Gastrocnemius medialis (tissue), 4 donors: ENCODE measurements around the gene MEX3B. TPM values are rescaled to one million over a fixed set of nuclear protein-coding genes. Genes with fewer than 3 reads are reported as not detected.

Experiments
- ATAC-seq, 2 donors: fragments of 150-250 bp; one replicate each; pipeline ENCODE4 v1.9.1; 2016
- DNase-seq, 2 donors: peaks; one replicate each; pipeline ENCODE4 v3.0.0-alpha.2; 2019
- H3K27ac ChIP-seq, 4 donors: fragments of 200-600 bp; sonication (generic); 1 replicate in 1 of 4; 2 replicates in 3 of 4; pipeline ENCODE4 v1.5.1; 2016 to 2018; ENCODE audit warnings: mild to moderate bottlenecking in 2 of 4, moderate library complexity in 1 of 4
- H3K27me3 ChIP-seq, 3 donors: fragments of 200-600 bp; sonication (generic) in 2 of 3; 1 replicate in 1 of 3; 2 replicates in 2 of 3; pipeline versions ENCODE4 v1.5.1 to v1.6.0; 2016 to 2019; ENCODE audit warnings: mild to moderate bottlenecking in 1 of 3, moderate library complexity in 1 of 3
- H3K36me3 ChIP-seq, 2 donors: fragments of 200-600 bp; sonication (generic) in 1 of 2; one replicate each; pipeline ENCODE4 v1.5.1; 2017 to 2018
- H3K4me1 ChIP-seq, 2 donors: fragments of 200-600 bp; sonication (generic) in 1 of 2; one replicate each; pipeline ENCODE4 v1.5.1; 2016 to 2017; ENCODE audit warnings: mild to moderate bottlenecking in 2 of 2
- H3K4me3 ChIP-seq, 4 donors: fragments of 200-600 bp; sonication (generic) in 3 of 4; 1 replicate in 1 of 4; 2 replicates in 3 of 4; pipeline ENCODE4 v1.5.1; 2016 to 2019; ENCODE audit warnings: mild to moderate bottlenecking in 2 of 4
- H3K9me3 ChIP-seq, 3 donors: fragments of 200-600 bp; sonication (generic) in 2 of 3; 1 replicate in 1 of 3; 2 replicates in 2 of 3; pipeline ENCODE4 v1.5.1; 2016 to 2019
- CTCF ChIP-seq, 5 experiments: fragments of 450-650 bp in 3 of 5; fragments of 200-600 bp in 2 of 5; sonication (generic) in 2 of 5; IDR thresholded peaks in 4 of 5; conservative IDR thresholded peaks in 1 of 5; 1 replicate in 4 of 5; 2 replicates in 1 of 5; pipeline ENCODE4 v1.5.1; 2016 to 2019; ENCODE audit warnings: antibody characterized with exemption in 5 of 5, mild to moderate bottlenecking in 3 of 5, moderate library complexity in 3 of 5
- POLR2A ChIP-seq, 2 donors: fragments of 450-650 bp; IDR thresholded peaks; one replicate each; pipeline ENCODE4 v1.6.1; 2017; ENCODE audit warnings: antibody characterized with exemption in 2 of 2, mild to moderate bottlenecking in 2 of 2, moderate library complexity in 2 of 2
- in situ Hi-C, 4 donors: fragments of 200-750 bp; cut with MboI; loops; one replicate each; pipeline versions ENCODE4 v1.15.0 to v1.8.0; 2017; ENCODE audit warnings: low sequenced_read_pairs in 4 of 4
- intact Hi-C: fragments of 100-400 bp; cut with DNase I; formaldehyde crosslinking; loops from one replicate; pipeline ENCODE4 v1.15.1; 2023; ENCODE audit warnings: low total_unique reads
- total RNA-seq, 4 donors: library from RNA; depleted of rRNA; stranded (reverse); fragments of >200 nt; gene quantifications; one replicate each; pipeline versions ENCODE4 v1.1.0 to v1.2.3, GENCODE V29; 2016

Gene MEX3B
- total RNA-seq, 4 donors from 2014 or later: 1.3 to 2.4 (median 1.4) TPM

GRCh38 chr15:82062479-82063454, 16.9 kb upstream of the MEX3B start:
- Histone ChIP-seq H3K36me3 (no peaks in the 10 kb centered on the region), H3K27me3 (peaks cover 3 to 53% (median 29%) of the 10 kb centered on the region in 3 donors), H3K27ac (no peak overlapping the region), H3K4me1 (no peaks in the 10 kb centered on the region), H3K4me3 (no peak overlapping the region), H3K9me3 (no peaks in the 10 kb centered on the region)
- no peak for DNase-seq
- intact Hi-C loops (no loop called here), in situ Hi-C loops (loop anchor here in 2 of 4 donors (25.0 kb wide), 1 partner anchor 575 kb away; no protein-coding TSS in a partner anchor)
- ATAC-seq: no peak
- TF ChIP-seq CTCF (IDR thresholded peaks at IDR 0.05 in 4 of 5, conservative IDR thresholded peaks at IDR 0.05 in 1 of 5): no peak
- no peak for TF ChIP-seq POLR2A (IDR thresholded peaks at IDR 0.05)

- H3K4me1 ChIP-seq: no peaks in the 10 kb centered on the region
- H3K9me3 ChIP-seq: no peaks in the 10 kb centered on the region
- TF ChIP-seq CTCF (IDR thresholded peaks at IDR 0.05 in 4 of 5, conservative IDR thresholded peaks at IDR 0.05 in 1 of 5): no peak
- TF ChIP-seq POLR2A (IDR thresholded peaks at IDR 0.05): no peak
- no peak for ATAC-seq
- no peak overlapping the region for H3K27ac ChIP-seq
- H3K4me3 ChIP-seq: no peak overlapping the region
- H3K27me3 ChIP-seq: peaks cover 9 to 61% (median 37%) of the 10 kb centered on the region in 3 donors
- in situ Hi-C loops: loop anchor here in 2 of 4 donors (25.0 kb wide), 1 partner anchor 574 kb away; no protein-coding TSS in a partner anchor
- no peaks in the 10 kb centered on the region for H3K36me3 ChIP-seq
- intact Hi-C loops: no loop called here
- no peak for DNase-seq
These were observed 15.0 kb upstream of the MEX3B start for GRCh38 chr15:82060817-82061216.

GRCh38 chr15:82058517-82059204, 12.8 kb upstream of the MEX3B start:
- Histone ChIP-seq H3K36me3 (no peaks in the 10 kb centered on the region), H3K9me3 (no peaks in the 10 kb centered on the region), H3K4me1 (no peaks in the 10 kb centered on the region), H3K4me3 (no peak overlapping the region), H3K27me3 (peaks cover 9 to 55% (median 37%) of the 10 kb centered on the region in 3 donors), H3K27ac (no peak overlapping the region)
- no peak for ATAC-seq
- no peak for DNase-seq
- intact Hi-C loops: no loop called here
- in situ Hi-C loops: loop anchor here in 3 of 4 donors (10.0 to 25.0 kb wide), 2 partner anchors 571 to 574 kb away; no protein-coding TSS in a partner anchor
- TF ChIP-seq POLR2A (IDR thresholded peaks at IDR 0.05) (no peak), CTCF (IDR thresholded peaks at IDR 0.05 in 4 of 5, conservative IDR thresholded peaks at IDR 0.05 in 1 of 5) (no peak)

- intact Hi-C loops (no loop called here), in situ Hi-C loops (loop anchor here in 3 of 4 donors (10.0 to 25.0 kb wide), 2 partner anchors 571 to 573 kb away; no protein-coding TSS in a partner anchor)
- Histone ChIP-seq H3K27me3 (peaks cover 9 to 49% (median 35%) of the 10 kb centered on the region in 3 donors), H3K27ac (no peak overlapping the region), H3K9me3 (no peaks in the 10 kb centered on the region), H3K4me3 (no peak overlapping the region), H3K4me1 (no peaks in the 10 kb centered on the region), H3K36me3 (no peaks in the 10 kb centered on the region)
- no peak for TF ChIP-seq POLR2A (IDR thresholded peaks at IDR 0.05)
- no peak for TF ChIP-seq CTCF (IDR thresholded peaks at IDR 0.05 in 4 of 5, conservative IDR thresholded peaks at IDR 0.05 in 1 of 5)
- no peak for ATAC-seq
- no peak for DNase-seq
These were observed 12.2 kb upstream of the MEX3B start for GRCh38 chr15:82058026-82058425.
